Esophagus squamous epithelium (tissue), 4 donors: ENCODE results near the gene PIBF1.
"Not testable (repeated sequence)": the region's sequence is repeated elsewhere in the genome, so short reads cannot be mapped to it uniquely, and the experiment has no call there.

Source experiments
- CTCF ChIP-seq, 6 experiments: fragments of 450-650 bp in 4 of 6; fragments of 200-600 bp in 2 of 6; sonication (generic) in 2 of 6; IDR thresholded peaks; one replicate each; pipeline ENCODE4 v1.5.1; 2016 to 2019; ENCODE audit warnings: antibody characterized with exemption in 6 of 6, mild to moderate bottlenecking in 4 of 6, moderate library complexity in 4 of 6
- POLR2A ChIP-seq, 4 donors: fragments of 450-650 bp; IDR thresholded peaks; one replicate each; pipeline ENCODE4 v1.6.1; 2017; ENCODE audit warnings: antibody characterized with exemption in 4 of 4, mild to moderate bottlenecking in 4 of 4, moderate library complexity in 3 of 4

GRCh38 chr13:72784679-72785078, 2.7 kb downstream of the PIBF1 start:
- not testable (repeated sequence) for TF ChIP-seq CTCF, POLR2A (IDR thresholded peaks at IDR 0.05)
